HG03520 (cell line): Measurements from ENCODE around the gene SELPLG.
"Not testable (repeated sequence)": the region's sequence is repeated elsewhere in the genome, so short reads cannot be mapped to it uniquely, and the experiment has no call there.

Experiments
- ATAC-seq: cut with Tn5 transposase; IDR thresholded peaks from one replicate; pipeline ENCODE4 v1.9.1; 2021; ENCODE audit warnings: mild to moderate bottlenecking, moderate library complexity; ENCODE audit not compliant: unreplicated experiment

Gene SELPLG

DNA sequence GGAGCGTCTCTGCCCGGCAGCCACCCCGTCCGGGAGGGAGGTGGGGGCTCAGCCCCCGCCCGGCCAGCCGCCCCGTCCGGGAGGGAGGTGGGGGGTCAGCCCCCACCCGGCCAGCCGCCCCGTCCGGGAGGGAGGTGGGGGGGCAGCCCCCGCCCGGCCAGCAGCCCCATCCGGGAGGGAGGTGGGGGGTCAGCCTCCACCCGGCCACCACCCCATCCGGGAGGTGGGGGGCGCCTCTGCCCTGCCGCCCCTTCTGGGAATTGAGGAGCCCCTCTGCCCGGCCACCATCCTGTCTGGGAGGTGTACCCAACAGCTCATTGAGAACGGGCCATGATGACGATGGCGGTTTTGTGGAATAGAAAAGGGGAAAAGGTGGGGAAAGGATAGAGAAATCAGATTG lies 22.6 kb upstream of the SELPLG start:
- ATAC-seq, result not testable (repeated sequence)

DNA sequence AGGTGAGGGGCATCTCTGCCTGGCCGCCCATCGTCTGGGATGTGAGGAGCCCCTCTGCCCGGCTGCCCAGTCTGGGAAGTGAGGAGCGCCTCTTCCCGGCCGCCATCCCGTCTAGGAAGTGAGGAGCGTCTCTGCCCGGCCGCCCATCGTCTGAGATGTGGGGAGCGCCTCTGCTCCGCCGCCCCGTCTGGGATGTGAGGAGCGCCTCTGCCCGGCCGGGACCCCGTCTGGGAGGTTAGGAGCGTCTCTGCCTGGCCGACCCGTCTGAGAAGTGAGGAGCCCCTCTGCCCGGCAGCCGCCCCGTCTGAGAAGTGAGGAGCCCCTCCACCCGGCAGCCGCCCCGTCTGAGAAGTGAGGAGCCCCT lies 22.1 kb upstream of the SELPLG start:
- ATAC-seq, result not testable (repeated sequence)

DNA sequence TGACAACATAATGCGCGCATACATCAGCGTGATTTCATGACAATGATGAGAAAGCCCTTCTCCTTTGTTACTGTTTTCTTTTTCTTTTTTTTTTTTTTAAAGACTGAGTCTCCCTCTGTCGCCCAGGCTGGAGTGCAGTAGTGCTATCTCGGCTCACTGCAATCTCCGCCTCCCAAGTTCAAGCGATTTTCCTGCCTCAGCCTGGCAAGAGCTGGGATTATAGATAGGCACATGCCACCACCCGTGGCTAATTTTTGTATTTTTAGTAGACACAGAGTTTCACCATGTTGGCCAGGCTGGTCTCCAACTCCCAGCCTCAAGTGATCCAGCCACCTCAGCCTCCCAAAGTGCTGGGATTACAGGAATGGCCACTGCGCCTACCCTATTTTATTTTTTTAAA lies 20.9 kb upstream of the SELPLG start:
- not testable (repeated sequence) for ATAC-seq

DNA sequence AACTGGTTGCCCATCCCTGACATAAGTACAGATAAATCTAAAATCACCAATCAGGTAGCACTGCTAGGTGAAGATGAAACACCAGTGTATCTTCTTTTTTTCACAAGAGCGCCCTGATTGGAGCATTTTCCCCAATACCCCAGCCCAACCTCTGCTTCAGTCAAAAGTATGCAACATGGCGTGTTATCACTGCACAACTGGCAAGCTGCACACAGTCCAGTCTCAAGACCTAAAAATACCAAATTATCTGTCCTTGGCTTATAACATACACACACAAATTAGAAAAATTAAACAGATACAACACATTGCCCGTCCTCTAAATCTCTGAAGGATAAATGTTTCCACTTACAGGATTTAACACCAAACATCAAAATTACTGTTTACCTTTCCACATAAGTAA lies 20.2 kb upstream of the SELPLG start:
- no peak for ATAC-seq

DNA sequence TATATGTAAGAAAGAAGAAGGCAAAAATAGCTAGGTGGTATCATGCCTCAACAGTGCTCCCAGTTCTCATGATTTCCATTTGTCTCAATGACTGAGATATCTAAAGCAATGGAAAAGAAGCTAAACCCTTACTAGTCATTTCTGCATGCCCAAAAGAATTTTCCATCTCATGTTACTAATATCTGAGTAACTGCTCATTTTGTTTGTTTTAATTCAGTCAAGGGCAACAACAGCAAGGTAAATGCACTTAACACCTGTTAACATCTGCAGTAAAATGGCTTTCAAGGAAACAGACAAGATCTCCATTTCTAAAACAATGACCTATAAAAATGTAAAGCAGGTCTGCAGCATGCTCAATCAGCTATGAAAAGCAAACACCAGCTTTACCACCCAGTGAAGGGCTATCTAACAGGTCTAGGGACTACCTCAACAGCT lies 19.4 kb upstream of the SELPLG start:
- no peak for ATAC-seq

DNA sequence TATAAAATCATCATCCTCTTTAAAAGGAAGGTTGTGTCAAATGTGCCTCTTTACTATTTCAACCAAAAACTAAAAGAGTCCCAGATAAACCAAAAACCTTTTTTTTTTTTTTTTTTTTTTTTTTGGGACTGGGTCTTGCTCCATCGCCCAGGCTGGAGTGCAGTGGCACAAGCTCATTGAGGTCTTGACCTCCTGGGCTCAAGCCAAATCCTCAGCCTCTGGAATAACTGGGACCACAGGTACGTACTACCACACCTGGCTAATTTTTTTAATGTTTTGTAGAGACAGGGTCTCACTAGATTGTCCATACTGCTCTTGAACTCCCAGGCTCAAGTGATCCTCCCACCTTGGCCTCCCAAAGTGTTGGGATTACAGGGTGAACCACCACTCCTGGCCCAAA lies 16.4 kb upstream of the SELPLG start:
- no peak for ATAC-seq

DNA sequence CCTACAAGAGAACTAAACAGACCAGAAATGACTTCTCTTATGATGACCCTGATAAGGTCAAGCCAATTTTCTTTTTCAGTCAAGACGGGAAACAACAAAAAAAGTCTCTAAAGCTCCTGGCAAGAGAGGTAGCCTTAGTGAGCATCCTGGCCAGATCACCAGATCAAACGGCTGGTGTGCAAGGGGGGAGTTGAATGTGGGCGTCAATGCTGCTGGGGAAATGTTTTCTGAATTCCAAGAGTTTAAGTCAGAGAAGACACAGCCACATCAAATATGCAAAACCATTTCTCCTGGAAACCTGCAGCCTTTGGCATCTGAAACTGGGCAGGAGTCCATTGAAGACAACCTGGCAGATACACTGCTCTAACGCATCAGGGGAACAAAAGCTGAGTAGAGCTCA lies 16.0 kb upstream of the SELPLG start:
- ATAC-seq, result no peak

DNA sequence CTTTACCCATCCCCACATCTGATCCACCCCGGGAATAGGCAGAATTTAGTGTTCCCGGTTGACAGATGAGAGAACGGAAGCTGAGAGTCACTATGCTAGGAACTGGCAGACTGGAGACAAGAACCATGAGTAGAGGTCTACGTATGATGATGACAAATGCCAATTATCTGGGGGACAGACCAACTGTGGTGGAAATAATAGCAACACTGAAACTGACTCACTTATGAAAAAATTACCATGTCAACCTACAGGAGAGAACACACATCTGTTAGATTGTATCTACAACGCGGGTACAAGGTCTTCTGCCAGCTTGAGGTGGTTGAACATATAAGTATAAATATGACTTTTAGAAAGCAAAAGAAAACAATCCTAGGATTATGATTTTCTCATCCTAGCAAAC lies 15.4 kb upstream of the SELPLG start:
- no peak for ATAC-seq

DNA sequence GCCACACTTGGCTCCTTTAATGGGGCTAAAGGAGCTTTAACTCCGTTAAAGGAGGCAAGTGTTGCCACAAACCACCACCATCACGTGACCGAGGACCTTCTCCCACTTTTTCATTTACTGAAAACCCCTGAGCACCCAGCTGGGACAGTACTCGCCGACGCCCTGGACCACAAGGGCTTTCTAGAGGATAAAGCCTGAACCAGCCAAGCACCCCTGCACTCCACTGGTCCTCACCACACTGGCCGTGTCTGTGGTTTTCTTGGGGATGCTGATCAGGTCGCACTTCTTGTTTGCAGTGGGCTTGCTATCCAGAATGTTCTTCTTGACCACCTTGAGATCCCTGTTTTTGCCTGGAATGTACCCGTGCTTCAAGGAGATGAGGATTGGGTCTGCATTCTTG lies 14.7 kb upstream of the SELPLG start:
- ATAC-seq, result no peak

DNA sequence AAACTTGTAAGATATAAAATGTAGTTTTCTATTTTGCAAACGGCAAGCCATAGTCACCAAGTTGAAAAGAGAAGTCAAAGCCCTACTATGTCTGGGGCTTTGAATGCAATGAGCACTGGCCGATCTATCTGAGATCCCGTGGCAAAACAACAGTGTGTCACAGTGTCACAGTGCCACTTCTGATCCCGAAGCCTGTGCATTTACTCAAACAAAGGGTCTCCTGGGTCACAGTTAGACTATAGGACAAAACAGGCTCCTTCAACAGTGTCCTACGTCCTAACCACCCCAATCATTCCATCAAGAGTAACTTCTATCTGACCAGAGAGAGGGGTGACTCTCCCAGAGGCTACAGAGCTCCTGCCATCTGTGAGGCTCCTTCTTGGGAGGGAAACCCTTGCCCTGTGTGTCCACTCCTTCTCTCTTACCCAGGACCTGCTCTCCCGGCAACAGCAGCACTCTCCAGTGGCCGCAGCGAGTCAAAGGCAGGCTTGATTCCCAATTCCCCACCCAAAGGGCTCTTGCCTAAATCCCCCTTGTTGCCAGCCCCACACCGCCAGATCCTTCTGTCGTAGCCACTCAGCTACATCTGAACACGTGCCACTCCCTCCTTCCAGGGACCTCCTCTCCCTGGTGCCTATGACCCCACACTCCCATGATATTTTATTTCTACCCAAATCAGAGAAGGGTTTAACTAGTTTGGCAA lies 14.0 kb upstream of the SELPLG start:
- no peak for ATAC-seq

DNA sequence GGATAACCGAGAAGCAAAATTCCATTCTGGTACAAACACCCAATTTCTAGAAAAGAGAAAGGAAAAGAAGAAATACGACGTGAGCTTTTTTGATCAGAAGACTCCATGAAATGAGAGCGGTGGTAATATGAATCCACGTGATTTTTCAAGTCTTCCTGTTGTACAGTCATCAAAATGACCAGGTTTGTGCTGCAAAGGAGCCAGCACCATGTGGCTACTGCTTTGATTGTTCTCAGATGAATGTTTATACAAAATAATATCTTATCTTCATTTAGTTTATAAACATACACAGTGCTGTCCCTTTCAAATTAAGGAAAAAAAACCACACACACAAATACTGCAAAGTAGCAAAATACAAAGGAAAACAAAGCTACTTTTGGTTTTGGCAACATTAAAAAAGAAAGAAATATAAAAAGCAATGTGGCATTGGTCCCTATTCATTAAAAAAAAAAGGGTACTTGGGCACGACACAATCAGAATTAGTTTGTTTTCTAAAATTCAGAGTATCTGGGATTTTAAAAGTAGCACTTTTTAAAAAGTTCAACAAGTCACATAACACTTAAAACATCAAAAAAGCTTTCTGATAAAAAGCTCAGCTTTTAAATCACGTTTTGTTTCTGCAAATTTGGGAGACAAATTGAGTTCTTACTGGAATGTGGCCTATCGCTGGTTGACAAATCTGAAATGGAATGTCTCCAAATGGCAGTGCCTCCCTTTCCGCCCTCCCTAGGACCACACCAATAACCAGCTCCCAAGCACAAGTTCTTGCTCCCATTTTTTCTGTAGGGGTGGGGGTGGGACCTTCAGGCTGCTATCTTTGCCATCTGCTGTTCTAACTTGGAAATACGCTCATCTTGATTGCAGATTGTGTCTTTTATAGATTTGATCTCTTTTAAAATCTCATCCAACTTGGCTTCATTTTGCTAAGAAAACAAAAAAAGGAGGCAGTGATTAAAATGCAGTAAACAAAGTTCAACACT lies 13.2 kb upstream of the SELPLG start:
- no peak for ATAC-seq

DNA sequence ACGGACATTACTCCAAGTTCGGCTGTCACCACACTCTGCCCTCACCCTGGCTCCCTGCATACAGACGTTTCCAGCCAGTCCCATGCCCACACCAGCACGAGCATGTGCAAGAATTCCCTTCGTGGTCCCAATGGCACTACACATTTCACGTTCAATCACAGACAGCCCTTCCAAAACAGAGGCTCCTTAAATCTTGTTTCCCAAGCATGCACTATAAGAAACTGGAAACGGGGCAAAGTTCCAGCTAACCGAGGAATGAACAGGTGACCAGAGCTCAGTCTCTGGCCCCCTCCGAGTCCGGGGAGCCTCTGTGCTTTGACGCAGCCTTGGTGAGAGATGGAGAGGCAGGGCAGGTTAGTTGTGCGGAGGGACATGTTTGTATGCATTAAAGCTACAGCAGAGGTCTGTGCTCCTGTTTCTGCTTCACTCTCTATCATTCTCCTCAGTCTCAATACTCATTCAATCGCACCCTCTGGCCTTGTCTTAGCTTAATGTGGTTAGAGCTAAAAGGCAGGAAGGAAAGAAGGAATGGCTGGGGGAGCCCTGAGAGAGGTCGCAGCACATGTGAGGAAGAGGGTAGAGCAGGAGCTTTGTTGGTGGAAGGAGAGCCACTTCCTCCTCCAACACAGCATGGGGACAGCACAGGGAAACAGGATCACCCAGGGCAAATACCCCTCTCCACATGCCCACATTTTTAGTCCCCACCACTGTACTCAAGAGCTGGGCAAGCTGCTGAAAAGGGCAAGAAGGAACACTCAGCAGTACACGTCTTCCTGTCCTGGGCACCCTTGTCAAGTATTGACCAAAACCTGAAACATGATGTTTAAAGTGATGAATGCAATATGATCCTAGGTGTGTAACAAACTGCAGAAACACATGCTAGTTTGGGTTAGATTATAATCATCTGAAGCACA lies 12.2 kb upstream of the SELPLG start:
- ATAC-seq, result no peak

DNA sequence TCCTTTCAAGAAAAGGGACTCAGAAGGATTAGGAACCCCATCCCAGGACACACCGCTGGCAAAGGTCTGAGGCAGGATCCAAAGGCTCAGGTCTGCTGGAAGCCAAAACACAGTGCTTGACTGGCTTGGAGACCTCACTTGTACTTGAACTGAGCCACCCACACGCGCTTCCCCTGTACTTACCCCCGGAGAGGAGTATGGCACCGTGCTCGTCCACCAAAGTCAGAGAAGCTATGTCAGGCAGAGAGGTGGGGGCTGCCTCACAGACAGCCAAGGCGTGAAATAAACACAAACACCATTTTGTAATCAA lies 11.1 kb upstream of the SELPLG start:
- no peak for ATAC-seq

DNA sequence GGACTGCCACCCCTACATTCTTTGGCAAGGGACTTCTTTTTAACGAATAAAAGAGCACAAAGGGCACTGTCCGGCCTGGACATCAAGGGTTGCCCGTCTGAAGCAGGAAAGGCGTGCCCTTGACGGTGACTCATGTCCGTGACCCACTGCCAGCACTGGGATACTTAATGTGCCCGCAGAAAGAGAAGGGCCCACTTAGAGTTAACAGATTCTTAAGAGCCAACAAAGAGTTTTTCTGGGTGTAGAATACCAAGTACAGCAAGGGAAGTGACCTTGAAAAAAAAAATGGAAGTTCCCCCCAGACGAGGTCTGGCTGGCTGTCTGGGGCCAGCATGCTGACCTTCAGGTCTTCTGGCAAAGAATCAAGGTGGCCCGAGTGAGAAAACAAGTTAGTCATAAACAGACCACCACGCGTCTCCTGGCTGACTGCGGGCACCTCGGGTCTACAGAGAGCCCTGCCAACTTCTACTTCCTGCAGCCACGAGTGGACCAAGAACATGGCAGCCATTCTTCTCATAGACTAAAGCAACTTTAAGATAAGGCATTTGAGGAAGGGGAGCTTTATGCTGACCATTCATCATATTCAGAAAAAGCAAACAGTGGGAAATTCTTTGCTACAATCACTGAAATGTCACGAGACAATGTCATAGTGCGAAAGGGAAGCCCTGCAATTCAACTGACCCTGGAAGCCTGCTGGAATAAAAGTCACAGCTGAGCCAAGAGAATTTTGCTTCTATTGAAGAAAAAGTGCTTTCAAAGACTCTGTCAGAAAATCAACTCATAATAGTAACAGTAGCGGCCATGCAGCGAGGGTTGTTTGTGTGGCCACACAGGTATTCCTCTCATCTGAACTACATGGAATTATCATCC lies 10.5 kb upstream of the SELPLG start:
- ATAC-seq, result no peak

DNA sequence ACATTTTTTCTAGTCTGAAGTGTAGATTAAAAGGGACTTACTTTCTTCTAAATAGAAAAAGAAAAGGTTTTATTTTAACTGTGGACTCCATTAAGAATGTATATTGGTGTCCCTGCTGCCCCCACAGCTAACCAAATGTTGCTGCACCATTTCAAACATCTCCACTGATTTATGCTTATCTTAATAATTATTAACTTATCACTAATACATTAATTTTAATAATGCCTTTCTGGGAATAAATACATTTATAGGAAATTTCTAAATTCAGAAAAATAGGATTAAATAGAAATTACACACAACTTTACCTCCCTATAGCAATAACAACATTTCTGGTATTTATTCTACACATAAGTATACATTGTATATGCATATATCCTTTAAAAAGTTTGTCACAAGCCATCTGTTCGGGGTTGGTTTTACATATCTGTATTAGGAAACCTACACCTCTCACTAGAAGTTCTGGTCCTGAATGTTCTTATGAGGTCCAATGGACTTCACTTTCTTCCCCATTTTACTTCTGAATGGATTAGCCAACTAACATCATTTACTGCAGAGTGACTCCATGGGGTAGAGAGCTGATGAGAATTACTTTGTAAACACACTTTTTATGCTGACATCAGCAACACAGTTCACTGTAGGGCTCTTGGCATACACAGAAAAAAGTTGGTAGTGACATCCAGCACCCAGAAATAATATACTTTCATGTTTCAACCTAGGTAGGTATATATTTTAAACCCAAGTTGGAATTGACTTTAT lies 9.4 kb upstream of the SELPLG start:
- no peak for ATAC-seq

DNA sequence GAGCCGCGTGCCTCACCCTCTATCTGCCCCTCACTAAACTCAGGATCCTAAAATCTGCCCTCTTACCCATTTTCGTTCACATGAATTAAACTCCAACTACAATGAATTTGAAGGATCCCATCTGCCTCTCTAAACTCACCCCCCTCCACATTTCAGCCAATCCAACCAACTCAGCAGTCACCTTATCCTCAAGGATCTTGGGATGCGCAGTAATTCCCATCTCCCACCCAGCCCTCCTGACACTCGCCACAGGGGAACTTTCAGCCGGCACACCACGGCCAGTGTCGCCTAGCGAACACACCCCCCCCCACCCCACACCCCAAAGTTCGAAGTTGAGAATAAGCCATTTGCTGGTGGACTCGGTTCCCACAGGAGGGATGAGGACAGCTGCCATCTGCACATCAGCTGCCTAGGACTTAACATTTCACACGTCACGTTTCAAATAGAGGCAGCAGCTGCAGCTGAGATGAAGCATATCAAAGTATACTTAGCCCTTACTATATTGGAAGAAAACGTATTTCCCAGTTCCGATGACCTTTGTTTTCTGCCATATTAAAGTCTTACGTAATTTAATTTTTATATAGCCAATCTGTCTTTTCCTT lies 8.7 kb upstream of the SELPLG start:
- ATAC-seq, result no peak

DNA sequence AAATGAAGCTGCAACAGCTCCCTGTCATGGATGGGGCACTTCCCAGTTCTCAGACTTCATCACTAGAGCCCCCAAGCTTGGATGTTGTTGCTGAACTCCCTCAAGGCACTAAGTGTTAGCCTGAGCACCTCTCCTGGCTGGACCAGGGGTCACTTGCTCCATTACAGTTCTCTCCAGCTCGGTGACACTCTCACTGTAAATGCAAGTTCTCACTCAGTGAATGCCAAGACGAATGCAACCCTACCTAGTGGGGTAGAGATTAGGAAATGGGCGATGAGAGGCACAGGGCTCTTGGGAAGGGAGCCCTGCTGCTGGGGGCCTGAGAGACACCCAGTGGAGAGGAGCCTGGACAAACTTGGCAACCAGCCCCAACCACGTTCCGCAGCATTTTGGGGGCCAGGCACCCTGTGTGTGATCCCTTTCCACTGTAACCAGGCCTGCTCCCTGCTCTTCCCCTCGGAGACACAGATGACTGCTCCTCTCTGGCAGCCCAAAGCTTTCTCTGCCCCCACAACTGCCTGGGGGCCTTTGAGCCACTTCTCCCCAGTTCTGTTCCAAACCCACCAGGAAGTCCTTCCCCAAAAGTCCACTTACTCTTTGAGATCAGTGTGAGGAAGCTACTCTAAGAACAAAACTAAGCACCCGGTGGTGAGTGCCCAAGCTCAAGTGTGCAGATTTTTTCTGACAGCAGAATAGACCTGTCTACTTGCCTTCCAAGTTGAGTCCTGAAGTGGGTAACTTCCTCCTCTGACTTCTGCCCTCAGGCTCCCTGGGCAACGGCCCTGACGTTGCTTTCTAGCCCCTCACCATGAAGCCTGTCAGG lies 8.0 kb upstream of the SELPLG start:
- ATAC-seq, result no peak

DNA sequence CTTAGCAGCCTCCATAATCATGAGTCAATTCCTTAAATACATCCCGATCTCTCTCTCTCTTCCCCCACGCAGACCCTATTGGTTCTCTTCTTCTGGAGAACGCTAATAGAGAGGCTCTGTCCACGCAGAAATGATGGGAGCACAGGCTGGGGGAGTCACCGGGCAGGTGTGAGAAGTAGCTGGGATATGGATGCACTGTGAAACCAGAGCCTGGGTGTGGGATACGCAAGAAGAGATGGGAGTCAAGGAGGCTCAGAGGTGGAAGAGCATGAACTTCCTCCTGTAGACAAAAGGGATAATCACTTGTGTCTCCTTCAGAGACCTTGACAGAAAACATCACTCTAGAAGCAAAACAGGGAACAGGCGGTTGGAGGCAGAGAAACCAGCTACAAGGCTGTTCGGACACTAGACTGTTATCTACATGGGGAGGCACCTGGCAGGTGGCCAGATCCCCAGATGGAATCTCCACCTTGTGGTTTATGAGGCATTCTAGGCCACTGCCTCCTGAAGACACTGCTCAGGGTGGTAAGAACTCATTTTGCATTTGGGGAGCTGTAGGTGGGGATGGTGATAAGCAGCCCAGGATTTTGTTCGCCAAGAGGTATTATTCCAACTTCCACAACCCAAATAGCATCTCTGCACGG lies 7.2 kb upstream of the SELPLG start:
- no peak for ATAC-seq
